ENCODE results near the gene TMEM171. TPM values are rescaled to one million over a fixed set of nuclear protein-coding genes. Genes with fewer than 3 reads are reported as not detected.

The TMEM171 gene
- 10 to 100 TPM in 3 of 5 donors, 1 to 10 TPM in 2; 1.2 to 59.8 (median 22.2) TPM for total RNA-seq
- 1 to 10 TPM; 6.7 to 8.4 (median 7.5) TPM for polyA plus RNA-seq
- long read RNA-seq, donor 1, partial matches to known transcripts, result 0 of 4 reads
- long read RNA-seq, donor 1, other reads (novel, unspliced or antisense), result 0 of 4 reads
- long read RNA-seq, donor 2, partial matches to known transcripts, result 0 of 5 reads
- long read RNA-seq, donor 2, other reads (novel, unspliced or antisense), result 0 of 5 reads
- long read RNA-seq, donor 3, partial matches to known transcripts, result 0 of 1 reads
- long read RNA-seq, donor 3, other reads (novel, unspliced or antisense), result 0 of 1 reads
- long read RNA-seq, donor 4, result 0 reads
- long read RNA-seq, donor 5, result 0 reads
- long read RNA-seq, donor 6, transcript TMEM171-202 (4 exons, 1,535 nt), result major isoform, 5 of 6 reads
- long read RNA-seq, donor 6, partial matches to known transcripts, result 0 of 6 reads
- long read RNA-seq, donor 6, other reads (novel, unspliced or antisense), result 0 of 6 reads
- long read RNA-seq, donor 7, transcript TMEM171-201 (4 exons, 1,247 nt), result minor isoform, 5 of 11 reads
- long read RNA-seq, donor 7, transcript TMEM171-202 (4 exons, 1,535 nt), result major isoform, 6 of 11 reads
- long read RNA-seq, donor 7, partial matches to known transcripts, result 0 of 11 reads
- long read RNA-seq, donor 7, other reads (novel, unspliced or antisense), result 0 of 11 reads
- long read RNA-seq, donor 8, partial matches to known transcripts, result 0 of 3 reads
- long read RNA-seq, donor 8, other reads (novel, unspliced or antisense), result 0 of 3 reads
- long read RNA-seq, donor 9, partial matches to known transcripts, result 0 of 1 reads
- long read RNA-seq, donor 9, other reads (novel, unspliced or antisense), result 0 of 1 reads
- long read RNA-seq, donor 10, partial matches to known transcripts, result 0 of 2 reads
- long read RNA-seq, donor 10, other reads (novel, unspliced or antisense), result 0 of 2 reads

GRCh38 chr5:73120222-73121118 is at the start of gene TMEM171:
Gene TMEM171, plus strand, starts transcription at chr5:73120575. Its CDS starts 2,799 bp downstream, at chr5:73123374.
- peak; percentile 82 to 91 for DNase-seq
- Histone ChIP-seq H3K27ac (peak within 1 kb of the TSS; percentile 77 to 84 (median 83)), H3K27me3 (peaks cover 0 to 56% (median 11%) of the 10 kb centered on the region in 3 donors)

GRCh38 chr5:73081093-73081492 is 39.3 kb upstream of the TMEM171 start:
- Histone ChIP-seq H3K27me3 (no peaks in the 10 kb centered on the region), H3K4me1 (no peaks in the 10 kb centered on the region), H3K27ac (no peak overlapping the region), H3K4me3 (no peak overlapping the region), H3K36me3 (peaks cover 3 to 96% (median 91%) of the 10 kb centered on the region in 4 donors), H3K9me3 (no peaks in the 10 kb centered on the region)
- WGBS, 5 donors, result 75 to 96% (median 86%) methylated on average over 4 of the region's 4 CpGs
- intact Hi-C loops (cut with DNase I; ENCODE audit: low total_unique reads), result loop anchor here (5.0 kb wide), 1 partner anchor 121 kb away; no protein-coding TSS in a partner anchor
- no peak for DNase-seq
- TF ChIP-seq POLR2AphosphoS5 (IDR thresholded peaks at IDR 0.05) (no peak), EP300 (IDR thresholded peaks at IDR 0.05) (no peak), CTCF (IDR thresholded peaks at IDR 0.05) (no peak)

More at GRCh38 chr5:73120222-73121118, at the start of gene TMEM171:
- 1 to 2% (median 2%) methylated on average over 40 to 94 of the region's 94 CpGs for WGBS, 5 donors
- peak in 2 of 3 donors; percentile 74 to 81 for TF ChIP-seq POLR2AphosphoS5 (IDR thresholded peaks at IDR 0.05)
- TF ChIP-seq EP300 (IDR thresholded peaks at IDR 0.05), result no peak
- TF ChIP-seq CTCF (IDR thresholded peaks at IDR 0.05), result no peak
- TF ChIP-seq POLR2A (IDR thresholded peaks at IDR 0.05), result peak in 1 of 4 donors; percentile 22
- Histone ChIP-seq H3K36me3 (no peaks in the 10 kb centered on the region), H3K4me1 (peaks cover 12 to 27% (median 21%) of the 10 kb centered on the region in 4 donors), H3K4me3 (peak within 1 kb of the TSS; percentile 41 to 58 (median 52)), H3K9me3 (no peaks in the 10 kb centered on the region)
- intact Hi-C loops (cut with DNase I; ENCODE audit: low total_unique reads), result no loop called here

- no peak for DNase-seq
- intact Hi-C loops (cut with DNase I; ENCODE audit: low total_unique reads), result no loop called here
- WGBS, 5 donors, result 74 to 87% (median 82%) methylated on average over 4 of the region's 4 CpGs
- no peak overlapping the region for H3K27ac ChIP-seq
- no peaks in the 10 kb centered on the region for H3K4me1 ChIP-seq
- no peak overlapping the region for H3K4me3 ChIP-seq
- H3K27me3 ChIP-seq, result no peaks in the 10 kb centered on the region
- H3K9me3 ChIP-seq, result no peaks in the 10 kb centered on the region
- TF ChIP-seq EP300 (IDR thresholded peaks at IDR 0.05) (no peak), POLR2AphosphoS5 (IDR thresholded peaks at IDR 0.05) (no peak), POLR2A (IDR thresholded peaks at IDR 0.05) (no peak), CTCF (IDR thresholded peaks at IDR 0.05) (no peak)
- peaks cover 3 to 74% (median 63%) of the 10 kb centered on the region in 4 donors for H3K36me3 ChIP-seq
These were observed 32.3 kb upstream of the TMEM171 start for GRCh38 chr5:73088026-73088425.
